ENCODE data around the gene CEACAM19.

- TF ChIP-seq CTCF (conservative IDR thresholded peaks at IDR 0.05; ENCODE audit: low read depth, low read length) (no peak), MAZ (IDR thresholded peaks at IDR 0.05; ENCODE audit: borderline replicate concordance, low read depth, low read length) (no peak), POLR2A (IDR thresholded peaks at IDR 0.05; ENCODE audit: low read depth, low read length) (no peak), RAD21 (IDR thresholded peaks at IDR 0.05; ENCODE audit: low read length) (no peak), ELK1 (IDR thresholded peaks at IDR 0.05; ENCODE audit: borderline replicate concordance, low read depth, low read length) (no peak), MXI1 (IDR thresholded peaks at IDR 0.05; ENCODE audit: borderline replicate concordance, low read depth, low read length) (no peak), NFE2L2 (IDR thresholded peaks at IDR 0.05; ENCODE audit: low read depth, low read length) (no peak), RCOR1 (IDR thresholded peaks at IDR 0.05; ENCODE audit: insufficient replicate concordance, low read length) (no peak), CEBPB (IDR thresholded peaks at IDR 0.05; ENCODE audit: low read depth, low read length) (no peak), SMC3 (IDR thresholded peaks at IDR 0.05; ENCODE audit: low read depth, low read length) (no peak), RFX5 (IDR thresholded peaks at IDR 0.05; ENCODE audit: low read depth, low read length) (no peak)
Observed at GRCh38 chr19:44701228-44701627, 29.9 kb downstream of the CEACAM19 start.

Measured in IMR-90 (cell line).